ENCODE measurements around the gene CLEC10A.
"Not testable (repeated sequence)": the region's sequence is repeated elsewhere in the genome, so short reads cannot be mapped to it uniquely, and the experiment has no call there.

The CLEC10A gene, protein sequence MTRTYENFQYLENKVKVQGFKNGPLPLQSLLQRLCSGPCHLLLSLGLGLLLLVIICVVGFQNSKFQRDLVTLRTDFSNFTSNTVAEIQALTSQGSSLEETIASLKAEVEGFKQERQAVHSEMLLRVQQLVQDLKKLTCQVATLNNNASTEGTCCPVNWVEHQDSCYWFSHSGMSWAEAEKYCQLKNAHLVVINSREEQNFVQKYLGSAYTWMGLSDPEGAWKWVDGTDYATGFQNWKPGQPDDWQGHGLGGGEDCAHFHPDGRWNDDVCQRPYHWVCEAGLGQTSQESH

DNA sequence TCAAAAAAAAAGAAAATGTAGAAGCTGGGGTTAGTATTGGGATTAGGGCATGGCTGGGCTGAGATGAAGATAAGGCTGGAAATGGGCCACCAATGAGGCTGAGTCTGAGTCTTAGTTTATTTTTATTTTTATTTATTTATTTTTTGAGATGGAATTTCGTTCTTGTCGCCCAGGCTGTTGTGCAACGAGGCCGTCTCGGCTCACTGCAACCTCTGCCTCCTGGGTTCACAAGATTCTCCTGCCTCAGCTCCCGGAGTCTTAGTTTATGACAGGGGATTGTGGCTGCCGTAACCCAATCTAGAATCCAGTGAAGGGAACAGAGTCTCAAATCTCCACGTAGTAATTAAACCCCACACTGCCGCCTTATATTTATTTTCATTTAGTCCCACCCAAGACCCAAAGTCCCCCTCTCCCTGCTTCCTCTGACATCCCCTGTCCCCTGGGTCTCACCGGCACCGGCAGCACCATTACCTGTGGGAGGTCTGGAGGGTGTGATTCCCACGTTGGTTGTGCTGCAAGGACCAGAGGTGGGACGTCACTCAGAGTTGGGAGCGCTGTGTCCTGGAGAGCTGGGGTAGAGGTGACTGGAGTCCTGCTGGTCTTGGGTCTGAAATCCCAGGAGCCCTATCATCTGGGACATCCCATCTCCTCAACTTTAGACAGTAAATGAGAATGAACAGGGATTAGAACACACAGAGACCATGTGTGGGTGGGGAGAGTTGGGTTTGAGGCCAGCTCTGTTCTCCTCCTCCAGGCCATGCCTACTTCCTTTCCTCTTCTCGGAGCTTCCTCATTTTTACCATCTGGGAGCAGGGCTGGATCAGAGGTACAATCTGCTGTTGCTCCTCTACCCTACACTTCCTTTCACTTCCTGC is at the start of gene CLEC10A:
Gene CLEC10A (minus strand): TSS at position 671 of the 875 bp plus-strand sequence. CDS start 1,439 bp downstream, outside the sequence.
- no peak within 1 kb of the TSS for H3K4me3 ChIP-seq (ENCODE audit: low read depth, low read length)
- no peak for DNase-seq (ENCODE audit: low read depth)
- TF ChIP-seq, protein P1, sequence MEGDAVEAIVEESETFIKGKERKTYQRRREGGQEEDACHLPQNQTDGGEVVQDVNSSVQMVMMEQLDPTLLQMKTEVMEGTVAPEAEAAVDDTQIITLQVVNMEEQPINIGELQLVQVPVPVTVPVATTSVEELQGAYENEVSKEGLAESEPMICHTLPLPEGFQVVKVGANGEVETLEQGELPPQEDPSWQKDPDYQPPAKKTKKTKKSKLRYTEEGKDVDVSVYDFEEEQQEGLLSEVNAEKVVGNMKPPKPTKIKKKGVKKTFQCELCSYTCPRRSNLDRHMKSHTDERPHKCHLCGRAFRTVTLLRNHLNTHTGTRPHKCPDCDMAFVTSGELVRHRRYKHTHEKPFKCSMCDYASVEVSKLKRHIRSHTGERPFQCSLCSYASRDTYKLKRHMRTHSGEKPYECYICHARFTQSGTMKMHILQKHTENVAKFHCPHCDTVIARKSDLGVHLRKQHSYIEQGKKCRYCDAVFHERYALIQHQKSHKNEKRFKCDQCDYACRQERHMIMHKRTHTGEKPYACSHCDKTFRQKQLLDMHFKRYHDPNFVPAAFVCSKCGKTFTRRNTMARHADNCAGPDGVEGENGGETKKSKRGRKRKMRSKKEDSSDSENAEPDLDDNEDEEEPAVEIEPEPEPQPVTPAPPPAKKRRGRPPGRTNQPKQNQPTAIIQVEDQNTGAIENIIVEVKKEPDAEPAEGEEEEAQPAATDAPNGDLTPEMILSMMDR (IDR thresholded peaks at IDR 0.05; ENCODE audit: insufficient read depth, low read depth, low read length, missing control alignments), result no peak

DNA sequence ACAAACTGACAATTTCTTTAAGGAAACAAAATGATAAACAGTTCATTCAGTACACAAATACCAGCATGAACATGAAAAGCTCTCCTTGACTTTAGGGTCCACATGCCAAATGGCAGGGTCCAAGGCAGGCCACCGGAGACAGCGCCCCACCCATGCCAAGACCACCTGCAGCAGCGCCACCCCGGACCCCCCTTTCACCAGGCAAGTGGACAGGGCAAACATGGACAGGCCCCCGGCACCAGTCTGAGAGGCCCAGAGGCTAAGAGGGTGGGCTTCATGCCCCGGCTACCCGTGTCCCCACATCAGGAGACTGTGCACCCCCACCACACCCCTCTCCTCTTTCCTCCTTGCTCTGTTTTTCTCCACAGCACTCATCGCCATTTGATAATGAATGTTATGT is 49.3 kb upstream of the CLEC10A start:
- TF ChIP-seq, protein P1 (IDR thresholded peaks at IDR 0.05; ENCODE audit: insufficient read depth, low read depth, low read length, missing control alignments), result no peak
- no peak for DNase-seq (ENCODE audit: low read depth)
- no peak overlapping the region for H3K4me3 ChIP-seq (ENCODE audit: low read depth, low read length)

DNA sequence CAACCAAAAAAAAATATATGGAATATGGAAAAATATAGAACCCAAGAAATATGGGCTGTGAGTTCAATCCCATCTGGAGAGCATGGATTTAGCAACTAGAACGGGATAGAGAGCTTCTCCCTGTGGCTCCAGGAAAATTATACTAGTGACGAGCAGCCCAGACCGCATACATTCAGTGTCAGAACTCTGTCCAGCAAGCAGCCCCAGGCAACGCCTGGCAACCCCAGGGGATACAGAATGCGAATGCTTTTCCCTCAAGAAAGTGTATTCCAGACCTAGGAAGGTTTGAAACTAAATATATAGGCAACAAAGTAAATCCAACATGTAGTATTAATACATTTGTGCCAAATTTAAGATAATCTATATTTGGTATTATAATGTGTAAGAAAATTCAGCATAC is 48.1 kb upstream of the CLEC10A start:
- TF ChIP-seq, protein P1 (IDR thresholded peaks at IDR 0.05; ENCODE audit: insufficient read depth, low read depth, low read length, missing control alignments), result no peak
- DNase-seq (ENCODE audit: low read depth), result no peak
- no peak overlapping the region for H3K4me3 ChIP-seq (ENCODE audit: low read depth, low read length)

DNA sequence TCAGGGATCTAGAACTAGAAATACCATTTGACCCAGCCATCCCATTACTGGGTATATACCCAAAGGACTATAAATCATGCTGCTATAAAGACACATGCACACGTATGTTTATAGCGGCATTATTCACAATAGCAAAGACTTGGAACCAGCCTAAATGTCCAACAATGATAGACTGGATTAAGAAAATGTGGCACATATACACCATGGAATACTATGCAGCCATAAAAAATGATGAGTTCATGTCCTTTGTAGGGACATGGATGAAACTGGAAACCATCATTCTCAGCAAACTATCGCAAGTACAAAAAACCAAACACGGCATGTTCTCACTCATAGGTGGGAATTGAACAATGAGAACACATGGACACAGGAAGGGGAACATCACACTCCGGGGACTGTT is 47.5 kb upstream of the CLEC10A start:
- DNase-seq (ENCODE audit: low read depth); H3K4me3 ChIP-seq (ENCODE audit: low read depth, low read length): not testable (repeated sequence)

DNA sequence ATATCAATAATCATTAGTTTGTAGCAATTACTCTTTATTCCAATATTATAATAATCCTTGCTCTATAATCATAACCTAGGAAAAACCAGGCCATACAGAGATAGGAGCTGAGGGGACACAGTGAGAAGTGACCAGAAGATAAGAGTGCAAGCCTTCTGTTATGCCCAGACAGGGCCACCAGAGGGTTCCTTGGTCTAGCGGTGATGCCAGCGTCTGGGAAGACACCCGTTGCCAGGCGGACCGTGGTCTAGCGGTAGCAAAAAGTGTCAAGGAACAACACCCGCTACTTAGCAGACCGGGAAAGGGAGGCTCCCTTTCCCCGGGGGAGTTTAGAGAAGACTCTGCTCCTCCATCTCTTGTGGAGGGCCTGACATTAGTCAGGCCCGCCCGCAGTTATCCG is 46.3 kb upstream of the CLEC10A start:
- H3K4me3 ChIP-seq (ENCODE audit: low read depth, low read length), result not testable (repeated sequence)

DNA sequence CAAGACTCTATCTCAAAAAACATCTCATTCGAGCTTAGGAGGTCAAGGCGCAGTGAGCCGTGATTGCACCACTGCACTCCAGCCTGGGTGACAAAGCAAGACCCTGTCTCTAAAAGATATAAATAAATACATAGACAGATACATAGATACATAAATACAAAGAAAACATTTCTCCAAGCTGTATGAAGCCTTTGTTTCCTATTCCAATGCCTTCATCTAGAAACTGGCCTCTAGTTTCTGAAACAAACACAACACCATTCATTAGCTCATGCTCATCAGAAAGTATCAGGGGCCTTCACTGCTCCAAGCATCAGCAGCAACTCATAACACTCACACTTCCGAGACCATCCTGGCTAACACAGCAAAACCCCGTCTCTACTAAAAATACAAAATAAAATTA is 44.9 kb upstream of the CLEC10A start:
- no peak overlapping the region for H3K4me3 ChIP-seq (ENCODE audit: low read depth, low read length)
- TF ChIP-seq, protein P1 (IDR thresholded peaks at IDR 0.05; ENCODE audit: insufficient read depth, low read depth, low read length, missing control alignments), result no peak
- DNase-seq (ENCODE audit: low read depth), result no peak

More for the DNA sequence above, 46.3 kb upstream of the CLEC10A start:
- not testable (repeated sequence) for DNase-seq (ENCODE audit: low read depth)

DNA sequence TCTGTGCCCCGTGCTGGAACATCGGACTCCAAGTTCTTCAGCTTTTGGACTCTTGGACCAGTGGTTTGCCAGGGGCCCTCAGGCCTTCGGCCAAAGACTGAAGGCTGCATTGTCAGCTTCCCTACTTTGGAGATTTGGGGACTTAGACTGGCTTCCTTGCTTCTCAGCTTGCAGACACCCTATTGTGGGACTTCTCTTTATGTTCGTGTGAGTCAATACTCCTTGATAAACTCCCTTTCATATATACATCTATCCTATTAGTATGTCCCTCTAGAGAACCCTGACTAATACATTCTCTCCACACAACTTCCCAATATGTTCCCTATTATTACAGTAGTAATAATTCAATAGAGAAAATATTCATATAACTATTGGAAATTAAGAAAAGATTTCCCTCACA is 43.8 kb upstream of the CLEC10A start:
- H3K4me3 ChIP-seq (ENCODE audit: low read depth, low read length), result no peak overlapping the region
- no peak for DNase-seq (ENCODE audit: low read depth)
- TF ChIP-seq, protein P1 (IDR thresholded peaks at IDR 0.05; ENCODE audit: insufficient read depth, low read depth, low read length, missing control alignments), result no peak
